BLaER1 (cell line): ENCODE results near the gene FOXR1.
A peak's percentile ranks its signal among the peaks of the same experiment; 100 is the strongest.

Experiments
- H3K27ac ChIP-seq: shearing (Covaris generic); formaldehyde crosslinking; 2 replicates; pipeline ENCODE4 v1.8.1; 2022
- H3K27me3 ChIP-seq: shearing (Covaris generic); formaldehyde crosslinking; 2 replicates; pipeline ENCODE4 v1.8.1; 2022
- H3K36me3 ChIP-seq: shearing (Covaris generic); formaldehyde crosslinking; 2 replicates; pipeline ENCODE4 v1.8.1; 2022
- H3K4me1 ChIP-seq: shearing (Covaris generic); formaldehyde crosslinking; 2 replicates; pipeline ENCODE4 v1.8.1; 2022
- H3K4me2 ChIP-seq: shearing (Covaris generic); formaldehyde crosslinking; 2 replicates; pipeline ENCODE4 v1.8.1; 2022
- H3K4me3 ChIP-seq: shearing (Covaris generic); formaldehyde crosslinking; 2 replicates; pipeline ENCODE4 v1.8.1; 2022
- H3K9ac ChIP-seq: shearing (Covaris generic); formaldehyde crosslinking; 2 replicates; pipeline ENCODE4 v1.8.1; 2022
- H3K9me3 ChIP-seq: shearing (Covaris generic); formaldehyde crosslinking; 2 replicates; pipeline ENCODE4 v1.8.1; 2022
- H4K20me1 ChIP-seq: shearing (Covaris generic); formaldehyde crosslinking; 2 replicates; pipeline ENCODE4 v1.8.1; 2022
- Cebpa-rat ChIP-seq: shearing (Covaris generic); IDR thresholded peaks from 2 replicates; pipeline ENCODE4 v1.8.1; 2022

The FOXR1 gene

GRCh38 chr11:119025541-119025940 is 54.0 kb downstream of the FOXR1 start:
- Histone ChIP-seq H3K27ac (no peak overlapping the region), H3K4me3 (no peak overlapping the region), H3K9ac (no peak overlapping the region), H3K27me3 (no peaks in the 10 kb centered on the region), H3K9me3 (no peaks in the 10 kb centered on the region), H3K4me2 (no peak overlapping the region), H4K20me1 (peaks cover 18% of the 10 kb centered on the region; the same call in 1 of the 2 replicates), H3K36me3 (peaks cover 82% of the 10 kb centered on the region), H3K4me1 (peaks cover 37% of the 10 kb centered on the region)
- TF ChIP-seq Cebpa-rat: no peak

DNA sequence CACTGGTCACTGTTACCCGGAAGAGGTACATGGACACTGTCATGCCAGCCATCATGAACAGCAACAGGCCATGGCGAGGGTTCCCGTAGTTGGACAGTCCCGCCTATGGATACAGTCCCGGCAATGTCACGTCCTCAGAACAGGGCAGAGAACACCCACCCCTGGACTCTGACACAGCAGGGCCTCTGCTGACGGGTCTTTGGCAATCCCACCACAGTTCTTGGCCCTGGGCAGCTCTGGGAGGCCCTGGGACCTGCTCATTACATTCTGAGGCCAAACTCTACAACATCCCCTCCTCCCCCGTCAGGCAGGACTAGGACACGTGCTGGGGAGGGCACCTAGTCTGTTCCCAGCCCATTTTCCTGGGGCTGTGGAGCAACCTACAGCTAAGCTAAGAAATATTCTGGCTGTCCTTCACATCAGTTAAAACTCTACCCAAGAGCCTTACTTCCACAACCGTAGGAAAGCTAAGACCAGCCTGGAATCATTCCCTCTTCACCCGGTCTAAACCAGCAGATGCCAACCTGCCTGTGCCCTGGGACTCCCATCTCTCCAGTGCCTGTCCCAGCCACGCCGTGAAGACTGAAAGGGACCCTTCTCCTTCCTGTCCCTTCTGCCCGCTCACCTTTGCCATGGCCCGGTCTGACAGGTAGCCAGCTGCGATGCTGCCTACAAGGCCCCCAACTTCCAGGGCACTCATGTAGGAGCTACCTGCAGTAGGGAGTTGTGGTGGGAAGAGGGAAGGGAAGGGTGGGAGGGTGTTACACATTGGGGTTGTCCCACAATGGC is 54.6 kb downstream of the FOXR1 start:
- Histone ChIP-seq H4K20me1 (peaks cover 12% of the 10 kb centered on the region; the same call in 1 of the 2 replicates), H3K4me2 (no peak overlapping the region), H3K9ac (no peak overlapping the region), H3K27me3 (no peaks in the 10 kb centered on the region), H3K4me3 (no peak overlapping the region), H3K27ac (no peak overlapping the region), H3K4me1 (peaks cover 31% of the 10 kb centered on the region), H3K36me3 (peaks cover 78% of the 10 kb centered on the region), H3K9me3 (no peaks in the 10 kb centered on the region)
- no peak for TF ChIP-seq Cebpa-rat

- H3K4me1 ChIP-seq: peaks cover 24% of the 10 kb centered on the region
- no peak overlapping the region for H3K9ac ChIP-seq
- no peak for TF ChIP-seq Cebpa-rat
- no peak overlapping the region for H3K4me3 ChIP-seq
- H3K27me3 ChIP-seq: no peaks in the 10 kb centered on the region
- H3K27ac ChIP-seq: no peak overlapping the region
- peaks cover 70% of the 10 kb centered on the region for H3K36me3 ChIP-seq
- H3K9me3 ChIP-seq: no peaks in the 10 kb centered on the region
- H3K4me2 ChIP-seq: no peak overlapping the region
- H4K20me1 ChIP-seq: peaks cover 4% of the 10 kb centered on the region; the same call in 1 of the 2 replicates
These were observed 55.4 kb downstream of the FOXR1 start for GRCh38 chr11:119026970-119027369.

DNA sequence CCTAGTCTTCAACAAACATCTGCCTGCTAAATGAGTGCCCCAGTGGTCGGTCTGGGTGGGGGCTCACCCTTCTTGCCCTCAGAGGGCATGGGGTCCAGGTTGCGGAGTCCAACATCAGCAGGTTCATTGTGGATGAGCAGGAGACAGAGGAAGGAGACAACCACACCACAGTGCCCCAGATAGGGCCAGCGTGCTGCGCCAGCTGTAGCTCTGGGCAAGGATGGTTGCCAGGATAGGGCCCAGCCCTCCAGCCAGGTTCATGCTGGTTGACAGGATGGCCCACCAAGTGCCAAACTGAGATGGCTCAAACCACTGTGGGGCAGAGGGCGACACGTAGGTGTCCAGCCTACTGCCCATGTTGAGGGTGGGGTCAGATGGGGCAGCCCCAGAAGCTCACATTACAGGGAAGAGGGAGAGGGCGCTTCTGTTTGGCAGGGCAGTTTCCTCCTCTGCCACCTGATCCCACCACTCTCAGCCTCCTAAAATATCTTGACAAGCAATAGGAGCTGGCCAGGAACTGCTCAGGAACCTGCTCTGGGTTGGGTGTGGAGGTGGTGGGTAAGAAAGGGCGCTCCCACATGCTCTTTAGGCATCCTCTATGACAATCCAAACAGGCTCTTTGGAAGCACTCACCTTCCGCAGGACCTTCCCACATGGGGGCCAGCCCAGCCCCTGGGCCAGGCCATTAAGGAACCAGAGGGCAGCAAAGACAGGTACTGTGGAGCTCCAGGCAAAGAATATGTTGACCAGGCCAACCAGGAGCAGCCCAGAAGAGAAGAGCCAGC is 56.2 kb downstream of the FOXR1 start:
- TF ChIP-seq Cebpa-rat: no peak
- no peaks in the 10 kb centered on the region for H3K9me3 ChIP-seq
- no peak overlapping the region for H3K27ac ChIP-seq
- H3K4me3 ChIP-seq: no peak overlapping the region
- H3K27me3 ChIP-seq: no peaks in the 10 kb centered on the region
- H3K36me3 ChIP-seq: peaks cover 62% of the 10 kb centered on the region
- 0 out of 2 replicates have a peak overlapping the region, but pooled peaks have one; percentile 98 for H3K4me2 ChIP-seq
- no peak overlapping the region for H3K9ac ChIP-seq
- peaks cover 24% of the 10 kb centered on the region for H3K4me1 ChIP-seq
- H4K20me1 ChIP-seq: no peaks in the 10 kb centered on the region

DNA sequence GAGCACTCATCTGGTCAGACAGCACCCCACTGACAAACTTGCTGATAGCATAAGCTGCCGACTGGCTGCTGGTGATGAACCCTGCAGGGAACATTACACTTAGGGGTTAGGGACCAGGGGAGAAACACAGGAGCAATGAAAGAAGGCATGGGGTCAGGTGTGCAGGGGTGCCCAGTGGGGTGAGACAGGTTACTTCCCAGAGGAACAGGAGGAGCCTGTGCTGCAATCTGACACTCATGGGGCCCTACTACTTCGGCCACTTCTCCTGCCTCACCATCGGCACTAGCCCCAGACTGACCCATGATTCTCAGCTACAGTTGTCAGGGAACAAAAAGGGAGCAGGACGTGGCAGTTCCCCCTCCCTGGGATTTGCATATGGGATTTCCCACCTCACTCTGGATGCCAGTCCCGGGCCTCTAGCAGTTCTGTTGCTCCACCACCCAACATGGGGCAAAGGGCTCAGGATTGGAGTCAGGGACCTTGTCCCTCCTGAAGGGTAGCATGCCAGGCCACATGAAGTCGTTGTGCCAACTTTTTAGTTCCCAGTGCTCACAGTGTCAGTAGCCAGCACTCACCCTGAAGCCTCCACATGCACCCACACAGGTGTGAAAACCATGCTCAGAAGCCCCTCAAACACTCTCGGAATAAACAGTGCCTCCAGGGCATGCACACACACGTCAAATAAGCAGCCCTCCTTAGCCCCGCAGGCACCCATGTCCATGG is 56.9 kb downstream of the FOXR1 start:
- H3K4me2 ChIP-seq: peak overlapping the region; percentile 98
- H3K9ac ChIP-seq: peak overlapping the region; percentile 79; the same call in 1 of the 2 replicates
- H3K27ac ChIP-seq: no peak overlapping the region
- no peaks in the 10 kb centered on the region for H3K9me3 ChIP-seq
- peaks cover 55% of the 10 kb centered on the region for H3K36me3 ChIP-seq
- no peaks in the 10 kb centered on the region for H4K20me1 ChIP-seq
- no peak overlapping the region for H3K4me3 ChIP-seq
- H3K4me1 ChIP-seq: peaks cover 28% of the 10 kb centered on the region
- TF ChIP-seq Cebpa-rat: no peak
- no peaks in the 10 kb centered on the region for H3K27me3 ChIP-seq

DNA sequence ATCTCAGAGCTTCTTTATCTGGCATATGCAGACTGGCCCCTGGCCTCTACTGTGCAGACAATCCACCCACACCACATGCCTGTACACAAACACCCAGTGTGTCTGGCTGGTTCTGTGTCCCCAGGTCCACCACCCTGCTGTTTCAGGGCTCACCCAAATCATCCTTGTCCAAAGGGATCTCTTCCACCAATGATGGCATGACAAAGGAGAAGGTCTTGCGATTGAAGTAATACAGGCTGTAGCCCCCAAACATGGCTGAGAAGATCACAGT is 57.4 kb downstream of the FOXR1 start:
- Histone ChIP-seq H3K4me2 (peak overlapping the region; percentile 98), H3K36me3 (peaks cover 50% of the 10 kb centered on the region), H3K4me3 (no peak overlapping the region), H3K27me3 (no peaks in the 10 kb centered on the region), H3K27ac (no peak overlapping the region), H3K9me3 (no peaks in the 10 kb centered on the region), H4K20me1 (no peaks in the 10 kb centered on the region), H3K9ac (peak overlapping the region; percentile 79; the same call in 1 of the 2 replicates), H3K4me1 (peaks cover 33% of the 10 kb centered on the region)
- no peak for TF ChIP-seq Cebpa-rat

DNA sequence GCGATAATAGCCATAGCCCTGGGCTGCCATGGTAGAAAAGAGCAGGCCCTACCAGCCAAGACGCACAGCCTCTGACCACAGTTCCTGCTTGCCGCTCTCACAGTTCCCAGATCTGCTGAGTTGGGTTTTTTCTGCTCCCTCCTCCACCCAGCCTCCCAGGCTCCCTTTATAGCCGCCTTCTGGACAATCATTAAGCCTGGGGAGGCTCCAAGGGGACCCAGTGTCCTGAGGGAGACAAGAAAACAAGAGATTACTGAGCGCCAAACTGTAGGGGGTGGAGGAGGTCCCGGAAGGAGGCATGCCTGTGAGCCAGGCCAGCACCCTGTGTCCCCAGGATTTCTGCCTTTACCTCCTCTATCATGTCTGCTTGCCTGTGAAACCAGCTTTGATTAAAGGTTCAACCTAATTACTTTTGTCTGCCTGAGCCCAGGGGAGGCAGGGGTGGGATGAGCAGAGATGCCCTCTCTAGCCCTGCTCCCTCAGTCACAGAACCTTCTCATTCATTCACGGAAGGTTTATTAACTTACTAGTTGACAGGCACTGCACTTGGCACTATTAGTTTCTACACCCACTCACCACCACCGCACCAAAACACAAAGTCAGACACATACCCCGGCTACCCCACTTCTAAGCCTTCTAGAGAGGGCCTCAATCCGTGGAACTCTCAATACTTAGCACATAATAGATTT is 57.9 kb downstream of the FOXR1 start:
- Histone ChIP-seq H3K9ac (peak overlapping the region; percentile 79), H3K27ac (peak overlapping the region; percentile 72; the same call in 1 of the 2 replicates), H3K4me1 (peaks cover 34% of the 10 kb centered on the region), H4K20me1 (no peaks in the 10 kb centered on the region), H3K4me2 (peak overlapping the region; percentile 98), H3K36me3 (peaks cover 45% of the 10 kb centered on the region), H3K9me3 (no peaks in the 10 kb centered on the region), H3K27me3 (no peaks in the 10 kb centered on the region), H3K4me3 (peak overlapping the region; percentile 85)
- no peak for TF ChIP-seq Cebpa-rat

- Histone ChIP-seq H3K4me1 (peaks cover 30% of the 10 kb centered on the region), H4K20me1 (no peaks in the 10 kb centered on the region), H3K4me2 (peak overlapping the region; percentile 98), H3K27me3 (no peaks in the 10 kb centered on the region), H3K36me3 (peaks cover 40% of the 10 kb centered on the region), H3K4me3 (peak overlapping the region; percentile 85), H3K27ac (peak overlapping the region; percentile 72), H3K9me3 (no peaks in the 10 kb centered on the region), H3K9ac (peak overlapping the region; percentile 79)
- TF ChIP-seq Cebpa-rat: no peak
These were observed 58.4 kb downstream of the FOXR1 start for GRCh38 chr11:119030029-119030328.

DNA sequence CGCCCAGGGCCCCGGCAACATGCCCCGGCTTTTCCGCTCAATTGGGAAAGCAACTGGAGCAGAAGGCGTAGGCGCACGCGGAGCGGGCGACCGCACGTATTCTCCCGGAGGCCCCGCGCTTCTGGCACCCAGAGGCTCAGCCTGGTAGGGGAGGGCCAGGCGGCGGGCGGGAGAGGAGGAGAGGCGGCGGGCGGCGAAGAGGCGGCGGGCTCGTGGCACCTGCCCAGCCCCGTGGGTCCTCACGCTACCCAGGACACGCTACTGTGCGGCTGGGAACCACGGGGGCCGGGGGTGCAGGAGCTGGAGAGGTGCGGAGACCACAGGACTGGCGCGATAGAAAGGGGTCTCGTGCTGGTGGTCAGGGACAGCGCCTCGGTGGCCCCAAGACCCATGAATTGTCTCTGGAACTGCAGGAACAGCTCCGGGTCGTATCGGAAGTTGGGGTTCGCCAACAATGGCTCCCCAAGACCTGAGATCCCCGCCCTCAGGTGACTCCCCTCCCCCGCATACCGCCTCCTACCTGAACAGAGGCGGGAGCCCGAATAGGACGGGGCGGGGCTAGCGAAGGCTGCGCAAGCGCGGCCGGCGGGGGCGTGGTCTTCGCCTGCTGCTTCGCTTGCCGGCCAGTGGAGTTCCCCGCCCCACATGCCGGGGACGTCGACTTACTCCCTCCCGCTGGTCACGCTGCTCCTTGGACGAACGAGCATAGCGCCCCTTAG is 58.9 kb downstream of the FOXR1 start, which contains the start of gene SLC37A4:
TSS of gene SLC37A4 (minus strand) at position 549 of the 719 bp plus-strand sequence.
- Histone ChIP-seq H3K27ac (peak within 1 kb of the TSS; percentile 72), H3K9me3 (no peaks in the 10 kb centered on the region)

More for the DNA sequence above, 58.9 kb downstream of the FOXR1 start, which contains the start of gene SLC37A4:
- Histone ChIP-seq H3K27me3 (no peaks in the 10 kb centered on the region), H4K20me1 (no peaks in the 10 kb centered on the region), H3K4me3 (peak within 1 kb of the TSS; percentile 85), H3K4me1 (peaks cover 30% of the 10 kb centered on the region), H3K36me3 (peaks cover 35% of the 10 kb centered on the region), H3K9ac (peak within 1 kb of the TSS; percentile 79), H3K4me2 (peak within 1 kb of the TSS; percentile 98)
- TF ChIP-seq Cebpa-rat: no peak
